DMS53 (cell line): ENCODE measurements around the gene GSN.

ENCODE experiments used
- DNase-seq: peaks from one replicate; lab custom pipeline; 2025; lab: John Stamatoyannopoulos, UW

The GSN gene

DNA sequence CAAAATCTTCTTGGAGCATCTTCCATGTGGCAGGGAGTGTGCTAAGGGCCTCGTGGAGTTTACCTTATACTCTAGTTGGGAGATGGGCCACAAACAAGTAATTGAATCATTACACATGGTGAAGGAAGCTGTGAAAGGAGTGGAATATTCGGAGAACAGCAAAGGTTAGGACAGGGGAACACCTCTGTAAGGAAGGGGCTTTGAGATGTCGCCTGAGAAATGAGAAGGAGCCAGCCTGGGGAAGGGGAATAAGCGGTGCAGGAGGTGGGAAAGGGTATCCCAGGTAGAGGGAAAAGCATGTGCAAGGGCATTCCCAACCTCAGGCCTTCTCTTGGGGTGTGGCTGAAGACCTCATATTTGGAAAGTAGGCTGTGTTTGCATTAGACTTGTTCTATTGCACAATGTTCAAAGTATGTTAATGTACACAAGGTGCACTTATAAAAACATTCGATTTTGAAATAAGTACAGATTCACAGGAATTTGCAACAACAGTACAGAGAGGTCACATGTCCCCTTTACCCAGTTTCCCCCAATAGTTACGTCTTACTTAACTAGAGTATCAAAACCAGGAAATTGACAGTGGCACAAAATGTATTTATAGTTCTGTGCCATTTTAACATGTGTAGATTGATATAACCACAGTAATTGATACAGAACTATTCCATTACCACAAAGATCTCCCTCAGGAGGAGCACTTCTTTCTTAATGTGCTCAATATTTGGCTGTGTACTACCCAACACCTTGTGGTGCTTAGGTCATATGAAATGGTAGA, 104.5 kb downstream of the GSN start:
- DNase-seq, result no peak

DNA sequence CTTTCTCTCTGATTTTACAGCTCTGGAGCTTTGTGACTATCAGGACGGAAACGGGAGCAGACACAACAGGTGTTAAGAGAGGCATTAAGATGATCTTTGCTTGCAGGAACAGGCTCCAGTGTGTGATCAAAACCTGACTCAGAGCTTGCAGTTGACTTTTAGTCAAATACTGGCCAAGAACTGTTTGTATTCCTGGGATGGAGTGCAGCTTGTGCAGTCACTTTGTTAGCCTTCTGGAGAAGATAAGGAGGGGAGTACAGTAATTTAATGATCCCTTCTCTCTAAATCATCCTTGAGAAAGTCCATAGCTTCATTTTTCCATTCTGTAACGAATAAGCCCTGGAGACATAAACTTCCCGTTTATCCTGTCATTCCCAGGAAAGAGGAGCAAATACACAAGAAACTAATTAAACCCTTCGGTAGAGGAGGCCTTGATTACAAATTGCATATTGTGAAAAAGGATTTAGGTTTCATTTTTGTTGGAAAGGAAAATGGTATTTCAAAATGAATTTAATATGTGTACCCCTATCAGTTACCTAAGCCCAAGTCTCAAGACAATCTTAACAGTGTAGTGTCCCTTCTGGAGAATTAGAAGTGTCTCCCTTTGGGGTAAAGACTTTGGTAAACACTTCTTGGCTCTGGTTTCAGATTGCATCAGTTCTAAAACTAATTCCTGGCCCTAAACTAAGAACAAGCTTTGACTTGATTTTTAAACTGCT, 105.2 kb downstream of the GSN start:
- DNase-seq, result peak; percentile 76

DNA sequence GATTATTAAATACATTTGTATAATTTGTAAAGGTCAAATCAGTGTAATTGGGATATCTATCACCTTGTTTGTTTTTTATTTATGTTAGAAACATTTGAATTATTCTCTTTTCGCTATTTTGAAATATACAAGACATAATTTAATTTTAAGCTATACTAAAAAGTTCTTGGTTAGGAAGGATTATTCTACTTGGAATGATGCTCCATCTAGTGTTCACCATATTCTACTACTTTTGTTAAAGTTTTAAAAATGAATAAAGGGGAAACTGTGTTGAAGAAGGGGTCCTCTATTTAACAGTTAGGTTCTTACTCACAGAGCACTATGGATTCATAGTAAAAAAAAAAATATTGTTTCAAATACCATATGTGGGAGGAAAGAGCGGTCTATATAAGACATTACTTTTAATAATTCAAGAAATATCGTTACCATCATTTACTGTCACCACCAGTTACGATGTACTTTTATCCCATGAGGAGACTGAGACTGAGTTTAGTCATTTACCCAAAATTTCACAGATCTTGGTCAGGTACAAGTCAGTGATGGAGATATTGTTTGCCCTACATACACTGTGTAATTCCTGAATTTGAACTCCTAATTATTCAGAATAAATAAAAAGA, 108.4 kb downstream of the GSN start:
- DNase-seq, result peak; percentile 22

DNA sequence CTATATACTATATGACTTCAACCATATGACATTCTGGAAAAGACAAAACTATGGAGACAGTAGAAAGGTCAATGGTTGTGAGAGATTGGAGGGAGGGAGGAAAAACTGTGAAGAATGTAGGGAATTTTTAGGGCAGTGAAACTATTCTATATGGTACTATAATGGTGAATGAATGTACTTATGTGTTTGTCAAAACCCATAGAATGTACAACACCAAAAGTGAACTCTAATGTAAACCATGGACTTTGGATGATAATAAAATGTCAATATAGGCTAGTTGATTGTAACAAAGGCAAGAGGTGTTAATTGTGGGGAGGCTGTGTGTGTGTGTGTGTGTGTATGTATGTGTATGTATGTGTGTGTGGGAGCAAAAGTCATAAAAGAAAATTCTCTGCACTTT, 112.9 kb downstream of the GSN start:
- DNase-seq, result no peak
